Measurements from ENCODE around the gene TCAF1.

- TF ChIP-seq, protein P1, sequence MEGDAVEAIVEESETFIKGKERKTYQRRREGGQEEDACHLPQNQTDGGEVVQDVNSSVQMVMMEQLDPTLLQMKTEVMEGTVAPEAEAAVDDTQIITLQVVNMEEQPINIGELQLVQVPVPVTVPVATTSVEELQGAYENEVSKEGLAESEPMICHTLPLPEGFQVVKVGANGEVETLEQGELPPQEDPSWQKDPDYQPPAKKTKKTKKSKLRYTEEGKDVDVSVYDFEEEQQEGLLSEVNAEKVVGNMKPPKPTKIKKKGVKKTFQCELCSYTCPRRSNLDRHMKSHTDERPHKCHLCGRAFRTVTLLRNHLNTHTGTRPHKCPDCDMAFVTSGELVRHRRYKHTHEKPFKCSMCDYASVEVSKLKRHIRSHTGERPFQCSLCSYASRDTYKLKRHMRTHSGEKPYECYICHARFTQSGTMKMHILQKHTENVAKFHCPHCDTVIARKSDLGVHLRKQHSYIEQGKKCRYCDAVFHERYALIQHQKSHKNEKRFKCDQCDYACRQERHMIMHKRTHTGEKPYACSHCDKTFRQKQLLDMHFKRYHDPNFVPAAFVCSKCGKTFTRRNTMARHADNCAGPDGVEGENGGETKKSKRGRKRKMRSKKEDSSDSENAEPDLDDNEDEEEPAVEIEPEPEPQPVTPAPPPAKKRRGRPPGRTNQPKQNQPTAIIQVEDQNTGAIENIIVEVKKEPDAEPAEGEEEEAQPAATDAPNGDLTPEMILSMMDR (IDR thresholded peaks at IDR 0.05): no peak
- TF ChIP-seq POLR2A (IDR thresholded peaks at IDR 0.05): no peak
Measured at GRCh38 chr7:143848192-143848591, 53.8 kb downstream of the TCAF1 start.

All from body of pancreas (tissue), 4 donors.